Keratinocyte (primary cell): ENCODE measurements around the gene SIGLEC8. TPM values are rescaled to one million over a fixed set of nuclear protein-coding genes. Genes with fewer than 3 reads are reported as not detected.
"Not testable (repeated sequence)": the region's sequence is repeated elsewhere in the genome, so short reads cannot be mapped to it uniquely, and the experiment has no call there.

Experiments used
- DNase-seq: peaks from one replicate; pipeline ENCODE4 v3.0.0-alpha.2; 2011; ENCODE audit warnings: low read depth, missing footprints, low spot score
- FAIRE-seq: peaks from 2 replicates; lab custom pipeline; 2011; peaks lifted over from hg19 to GRCh38; lab: Jason Lieb, UNC
- H2AFZ ChIP-seq: 2 replicates; pipeline ENCODE4 v1.6.0; 2012; ENCODE audit warnings: low read length, control low read depth, inconsistent platforms; ENCODE audit not compliant: control insufficient read depth
- H3K27ac ChIP-seq: 2 replicates; pipeline ENCODE4 v1.5.1; 2011; ENCODE audit warnings: low read length; ENCODE audit not compliant: control insufficient read depth, insufficient read depth
- H3K27me3 ChIP-seq: 3 replicates; pipeline ENCODE4 v1.6.0; 2011; ENCODE audit warnings: low read length; ENCODE audit not compliant: control insufficient read depth, insufficient read depth; ENCODE audit errors: extremely low read depth
- H3K36me3 ChIP-seq, 2 experiments: 2 replicates in 1 of 2; 3 replicates in 1 of 2; pipeline ENCODE4 v1.5.1; 2011; ENCODE audit warnings: low read length in 2 of 2, mild to moderate bottlenecking in 1 of 2; ENCODE audit not compliant: control insufficient read depth in 2 of 2, insufficient read depth in 2 of 2; ENCODE audit errors: extremely low read depth in 1 of 2
- H3K4me1 ChIP-seq: 3 replicates; pipeline ENCODE4 v1.5.1; 2011; ENCODE audit warnings: low read length; ENCODE audit not compliant: control insufficient read depth, insufficient read depth; ENCODE audit errors: extremely low read depth
- H3K4me2 ChIP-seq: 3 replicates; pipeline ENCODE4 v1.6.0; 2011; ENCODE audit warnings: low read depth, low read length; ENCODE audit not compliant: control insufficient read depth, insufficient read depth; ENCODE audit errors: extremely low read depth
- H3K4me3 ChIP-seq, 3 experiments: fragments of 200-600 bp in 1 of 3; sonication (generic) in 1 of 3; 2 replicates in 2 of 3; 3 replicates in 1 of 3; pipeline ENCODE4 v1.5.1; 2011 to 2016; ENCODE audit warnings: low read length in 3 of 3, mild to moderate bottlenecking in 3 of 3, control low read depth in 2 of 3, inconsistent platforms in 1 of 3, low read depth in 1 of 3, mixed read lengths in 1 of 3, mixed run types in 1 of 3, moderate library complexity in 1 of 3; ENCODE audit not compliant: control insufficient read depth in 2 of 3, insufficient read depth in 2 of 3; ENCODE audit errors: extremely low read depth in 1 of 3
- H3K79me2 ChIP-seq: 2 replicates; pipeline ENCODE4 v1.6.0; 2012; ENCODE audit warnings: low read length; ENCODE audit not compliant: control insufficient read depth, insufficient read depth
- H3K9ac ChIP-seq: 3 replicates; pipeline ENCODE4 v1.6.0; 2011; ENCODE audit warnings: low read length; ENCODE audit not compliant: control insufficient read depth, insufficient read depth; ENCODE audit errors: extremely low read depth
- H3K9me1 ChIP-seq: 3 replicates; pipeline ENCODE4 v1.6.0; 2011; ENCODE audit warnings: low read length; ENCODE audit not compliant: control insufficient read depth, insufficient read depth; ENCODE audit errors: extremely low read depth
- H3K9me3 ChIP-seq: 2 replicates; pipeline ENCODE4 v1.5.1; 2012; ENCODE audit warnings: low read depth, low read length; ENCODE audit not compliant: control insufficient read depth
- H4K20me1 ChIP-seq: 3 replicates; pipeline ENCODE4 v1.6.0; 2011; ENCODE audit warnings: low read length; ENCODE audit not compliant: control insufficient read depth, insufficient read depth; ENCODE audit errors: extremely low read depth
- EZH2 ChIP-seq: IDR thresholded peaks from one replicate; pipeline ENCODE4 v1.6.1; 2012; ENCODE audit warnings: inconsistent platforms, mild to moderate bottlenecking, low read length, moderate library complexity
- dilution Hi-C: fragments of 300-500 bp; cut with MboI; formaldehyde crosslinking; loops from one replicate; pipeline ENCODE4 v1.7.0; 2020; ENCODE audit warnings: low sequenced_read_pairs; ENCODE audit not compliant: extremely low pct_ligation_motif_present
- polyA plus RNA-seq, 5 experiments: library from polyadenylated mRNA; depleted of rRNA in 3 of 5; stranded (reverse) in 3 of 5; stranded (forward) in 1 of 5; unstranded in 1 of 5; fragments of >200 nt; gene quantifications; 1 replicate in 1 of 5; 2 replicates in 3 of 5; 3 replicates in 1 of 5; pipeline versions ENCODE4 v1.2.1 to v1.2.3, GENCODE V29; 2011 to 2012; ENCODE audit warnings: missing spikeins in 2 of 5, low read depth in 1 of 5, low replicate concordance in 1 of 5
- TF ChIP-seq, protein P1 (sequence below), 3 experiments: IDR thresholded peaks in 1 of 3; conservative IDR thresholded peaks in 1 of 3; optimal IDR thresholded peaks in 1 of 3; 2 replicates in 2 of 3; 3 replicates in 1 of 3; pipeline versions ENCODE3 to v1.5.1; 2011; ENCODE audit warnings: low read length in 3 of 3, mild to moderate bottlenecking in 3 of 3, moderate library complexity in 2 of 3, control low read depth in 1 of 3, inconsistent platforms in 1 of 3; ENCODE audit not compliant: insufficient read depth in 2 of 3; ENCODE audit errors: extremely low read depth in 1 of 3

The SIGLEC8 gene
- polyA plus RNA-seq, 1 donor (not counting 4 experiments of a cell fraction or from before 2014, with no cell fraction given): not detected

DNA sequence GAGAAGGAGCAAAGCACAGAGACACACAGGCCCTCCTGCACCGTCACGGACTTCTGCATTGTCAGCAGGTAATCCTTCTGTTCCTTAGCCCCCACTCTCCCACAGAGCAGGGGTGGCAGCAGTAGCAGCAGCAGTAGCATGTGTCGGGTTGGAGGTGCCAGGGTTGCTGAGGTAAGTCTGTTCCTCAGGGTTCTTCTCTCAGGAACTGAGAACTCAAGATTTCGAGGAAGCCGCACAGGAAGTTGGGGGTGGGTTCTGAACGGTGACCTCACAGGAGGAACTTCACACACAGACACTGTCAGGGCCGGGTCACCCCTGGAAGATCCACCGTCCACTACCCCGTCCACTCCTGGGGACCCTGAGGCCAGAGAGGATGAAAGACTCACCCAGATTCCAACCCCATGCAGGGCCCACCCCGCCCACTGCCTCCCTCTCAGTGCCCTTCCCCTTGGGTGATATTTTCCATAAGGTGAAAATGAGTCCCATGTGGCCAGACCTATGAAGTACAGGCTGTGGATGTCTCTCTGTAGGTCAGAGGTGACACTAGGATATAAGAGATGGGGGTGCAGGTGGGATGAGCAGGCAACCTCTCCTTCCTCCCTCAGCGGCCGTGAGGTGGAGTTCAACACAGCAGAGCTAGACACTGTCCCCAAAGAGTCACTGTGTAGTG is 43.5 kb upstream of the SIGLEC8 start, which contains the start of gene SIGLEC12:
SIGLEC12 (minus strand) TSS at position 207 of the 670 bp plus-strand sequence; CDS start at position 140, 67 bp downstream.
- H3K9me1 ChIP-seq: no peaks in the 10 kb centered on the region
- no peak for FAIRE-seq
- H2AFZ ChIP-seq: no peak within 1 kb of the TSS
- no peak within 1 kb of the TSS for H3K4me3 ChIP-seq
- H3K9me3 ChIP-seq: peaks cover 1% of the 10 kb centered on the region
- H3K27me3 ChIP-seq: no peaks in the 10 kb centered on the region
- no peaks in the 10 kb centered on the region for H3K79me2 ChIP-seq
- H3K36me3 ChIP-seq: no peaks in the 10 kb centered on the region
- DNase-seq: no peak
- TF ChIP-seq, protein P1, sequence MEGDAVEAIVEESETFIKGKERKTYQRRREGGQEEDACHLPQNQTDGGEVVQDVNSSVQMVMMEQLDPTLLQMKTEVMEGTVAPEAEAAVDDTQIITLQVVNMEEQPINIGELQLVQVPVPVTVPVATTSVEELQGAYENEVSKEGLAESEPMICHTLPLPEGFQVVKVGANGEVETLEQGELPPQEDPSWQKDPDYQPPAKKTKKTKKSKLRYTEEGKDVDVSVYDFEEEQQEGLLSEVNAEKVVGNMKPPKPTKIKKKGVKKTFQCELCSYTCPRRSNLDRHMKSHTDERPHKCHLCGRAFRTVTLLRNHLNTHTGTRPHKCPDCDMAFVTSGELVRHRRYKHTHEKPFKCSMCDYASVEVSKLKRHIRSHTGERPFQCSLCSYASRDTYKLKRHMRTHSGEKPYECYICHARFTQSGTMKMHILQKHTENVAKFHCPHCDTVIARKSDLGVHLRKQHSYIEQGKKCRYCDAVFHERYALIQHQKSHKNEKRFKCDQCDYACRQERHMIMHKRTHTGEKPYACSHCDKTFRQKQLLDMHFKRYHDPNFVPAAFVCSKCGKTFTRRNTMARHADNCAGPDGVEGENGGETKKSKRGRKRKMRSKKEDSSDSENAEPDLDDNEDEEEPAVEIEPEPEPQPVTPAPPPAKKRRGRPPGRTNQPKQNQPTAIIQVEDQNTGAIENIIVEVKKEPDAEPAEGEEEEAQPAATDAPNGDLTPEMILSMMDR (optimal IDR thresholded peaks at IDR 0.05 in 1 of 3, IDR thresholded peaks at IDR 0.05 in 1 of 3, conservative IDR thresholded peaks at IDR 0.05 in 1 of 3; ENCODE audit: extremely low read depth in 1 of 3, insufficient read depth in 2 of 3, low read length in 3 of 3): no peak
- TF ChIP-seq EZH2: no peak
- H3K4me2 ChIP-seq: no peak within 1 kb of the TSS
- dilution Hi-C loops: no loop called here
- H3K9ac ChIP-seq: no peak within 1 kb of the TSS
- H3K27ac ChIP-seq: no peak within 1 kb of the TSS
- no peaks in the 10 kb centered on the region for H4K20me1 ChIP-seq
- no peaks in the 10 kb centered on the region for H3K4me1 ChIP-seq

GRCh38 chr19:51500931-51501330 is 42.7 kb upstream of the SIGLEC8 start:
- dilution Hi-C loops, H3K9me3 ChIP-seq, H3K9me1 ChIP-seq, FAIRE-seq, H2AFZ ChIP-seq, H3K27ac ChIP-seq, H3K79me2 ChIP-seq, H4K20me1 ChIP-seq, H3K36me3 ChIP-seq, H3K27me3 ChIP-seq, H3K9ac ChIP-seq, H3K4me1 ChIP-seq, H3K4me2 ChIP-seq, H3K4me3 ChIP-seq, DNase-seq: not testable (repeated sequence)

- TF ChIP-seq, protein P1 (optimal IDR thresholded peaks at IDR 0.05 in 1 of 3, IDR thresholded peaks at IDR 0.05 in 1 of 3, conservative IDR thresholded peaks at IDR 0.05 in 1 of 3; ENCODE audit: extremely low read depth in 1 of 3, insufficient read depth in 2 of 3, low read length in 3 of 3): no peak
- TF ChIP-seq EZH2: no peak
- no peaks in the 10 kb centered on the region for H4K20me1 ChIP-seq
- H3K4me1 ChIP-seq: no peaks in the 10 kb centered on the region
- H3K4me3 ChIP-seq: no peak overlapping the region
- no peaks in the 10 kb centered on the region for H3K9me1 ChIP-seq
- no peaks in the 10 kb centered on the region for H3K79me2 ChIP-seq
- H3K9ac ChIP-seq: no peak overlapping the region
- dilution Hi-C loops: no loop called here
- no peak for DNase-seq
- peaks cover 1% of the 10 kb centered on the region for H3K9me3 ChIP-seq
- no peak overlapping the region for H2AFZ ChIP-seq
- FAIRE-seq: no peak
- H3K27ac ChIP-seq: no peak overlapping the region
- no peaks in the 10 kb centered on the region for H3K27me3 ChIP-seq
- no peaks in the 10 kb centered on the region for H3K36me3 ChIP-seq
- H3K4me2 ChIP-seq: no peak overlapping the region
Measured at GRCh38 chr19:51497666-51498065, 39.4 kb upstream of the SIGLEC8 start.
